ENCODE results near the gene ZBTB20. TPM values are rescaled to one million over a fixed set of nuclear protein-coding genes. Genes with fewer than 3 reads are reported as not detected.

ZBTB20 gene
- total and polyA plus RNA-seq, 12 donors: 2.8 to 167 (median 108) TPM

DNA sequence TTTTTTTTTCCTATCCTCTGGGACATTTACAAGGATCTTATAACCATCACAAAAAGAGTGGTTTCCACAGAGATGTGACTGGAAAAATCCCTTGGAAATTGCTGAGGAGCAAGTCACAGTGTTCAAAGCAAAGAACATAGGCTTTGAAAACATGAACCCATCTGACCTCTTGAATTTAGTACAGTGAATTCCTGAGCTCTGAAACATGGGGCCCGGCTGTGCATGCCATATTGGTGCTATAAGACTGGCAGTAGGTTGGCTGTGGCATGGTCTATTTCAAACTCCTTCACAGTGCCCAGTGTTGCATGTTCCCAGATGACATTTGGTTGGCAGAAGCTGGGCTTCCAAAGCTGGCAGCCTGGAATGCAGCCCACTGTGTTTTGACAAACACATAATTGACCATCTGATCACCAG lies 651.1 kb downstream of the ZBTB20 start:
- no peak for TF ChIP-seq POLR2A (IDR thresholded peaks at IDR 0.05)
- TF ChIP-seq, protein P1, sequence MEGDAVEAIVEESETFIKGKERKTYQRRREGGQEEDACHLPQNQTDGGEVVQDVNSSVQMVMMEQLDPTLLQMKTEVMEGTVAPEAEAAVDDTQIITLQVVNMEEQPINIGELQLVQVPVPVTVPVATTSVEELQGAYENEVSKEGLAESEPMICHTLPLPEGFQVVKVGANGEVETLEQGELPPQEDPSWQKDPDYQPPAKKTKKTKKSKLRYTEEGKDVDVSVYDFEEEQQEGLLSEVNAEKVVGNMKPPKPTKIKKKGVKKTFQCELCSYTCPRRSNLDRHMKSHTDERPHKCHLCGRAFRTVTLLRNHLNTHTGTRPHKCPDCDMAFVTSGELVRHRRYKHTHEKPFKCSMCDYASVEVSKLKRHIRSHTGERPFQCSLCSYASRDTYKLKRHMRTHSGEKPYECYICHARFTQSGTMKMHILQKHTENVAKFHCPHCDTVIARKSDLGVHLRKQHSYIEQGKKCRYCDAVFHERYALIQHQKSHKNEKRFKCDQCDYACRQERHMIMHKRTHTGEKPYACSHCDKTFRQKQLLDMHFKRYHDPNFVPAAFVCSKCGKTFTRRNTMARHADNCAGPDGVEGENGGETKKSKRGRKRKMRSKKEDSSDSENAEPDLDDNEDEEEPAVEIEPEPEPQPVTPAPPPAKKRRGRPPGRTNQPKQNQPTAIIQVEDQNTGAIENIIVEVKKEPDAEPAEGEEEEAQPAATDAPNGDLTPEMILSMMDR (IDR thresholded peaks at IDR 0.05): no peak
- no peak overlapping the region for H3K4me3 ChIP-seq
- H3K4me1 ChIP-seq (replicated peaks in 1 of 2): peaks cover 11 to 16% of the 10 kb centered on the region in 2 donors
- no peaks in the 10 kb centered on the region for H3K9me3 ChIP-seq (replicated peaks in 1 of 3)
- intact Hi-C loops (cut with DNase I): no loop called here
- H3K36me3 ChIP-seq (replicated peaks in 1 of 2): no peaks in the 10 kb centered on the region
- H3K27ac ChIP-seq: peak overlapping the region in 2 of 5 donors; percentile 24 to 58
- H3K27me3 ChIP-seq: no peaks in the 10 kb centered on the region
- 50 to 77% (median 57%) methylated on average over 1 of the region's 1 CpG for WGBS, 4 donors
- DNase-seq: peak in 3 of 7 donors; percentile 11 to 55 (median 31)

DNA sequence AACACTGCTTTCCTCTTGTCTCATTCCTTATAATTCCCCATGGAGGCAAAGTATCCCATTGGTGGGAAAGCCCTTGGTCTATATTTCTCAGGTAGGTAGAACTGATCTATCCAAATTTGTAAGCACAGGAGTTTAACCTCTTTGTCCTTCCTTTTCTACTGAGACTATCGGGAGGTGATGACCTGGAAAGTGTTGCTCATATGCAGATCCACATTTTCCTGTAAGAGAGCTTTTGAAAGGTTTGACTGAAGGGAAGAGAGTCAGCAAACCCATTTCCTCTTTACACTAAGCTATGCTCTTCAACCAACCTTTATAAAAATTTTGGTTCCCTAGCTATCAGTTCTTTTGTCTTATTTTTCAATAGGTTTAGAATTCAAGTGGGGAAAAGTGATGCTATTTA lies 652.6 kb downstream of the ZBTB20 start:
- no peak overlapping the region for H3K4me3 ChIP-seq
- H3K27ac ChIP-seq: no peak overlapping the region
- TF ChIP-seq POLR2A (IDR thresholded peaks at IDR 0.05): no peak
- TF ChIP-seq, protein P1 (IDR thresholded peaks at IDR 0.05): no peak
- no peaks in the 10 kb centered on the region for H3K27me3 ChIP-seq
- peaks cover 11 to 16% of the 10 kb centered on the region in 2 donors for H3K4me1 ChIP-seq (replicated peaks in 1 of 2)
- intact Hi-C loops (cut with DNase I): no loop called here
- WGBS, 4 donors: 63 to 87% (median 80%) methylated on average over 1 of the region's 1 CpG
- no peaks in the 10 kb centered on the region for H3K9me3 ChIP-seq (replicated peaks in 1 of 3)
- no peak for DNase-seq
- no peaks in the 10 kb centered on the region for H3K36me3 ChIP-seq (replicated peaks in 1 of 2)

DNA sequence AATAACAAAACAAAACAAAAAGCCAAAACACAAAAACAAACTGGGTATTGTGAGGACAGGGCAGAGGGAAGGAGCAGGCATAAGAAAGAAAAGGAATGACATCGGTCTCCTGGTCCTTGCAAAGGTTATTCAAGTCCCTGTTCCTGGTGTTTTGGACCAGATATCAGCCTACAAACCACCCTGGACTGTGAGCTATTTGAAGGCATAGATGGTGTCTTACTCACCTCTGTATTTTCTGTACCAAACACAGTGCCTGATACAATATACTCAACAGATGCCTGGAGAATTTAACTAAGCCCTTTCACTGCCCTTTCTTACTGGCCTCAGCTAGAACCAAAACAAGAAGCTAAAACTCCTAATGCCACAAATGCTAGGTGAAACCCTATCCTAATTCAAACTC lies 656.3 kb downstream of the ZBTB20 start:
- no peaks in the 10 kb centered on the region for H3K27me3 ChIP-seq
- no peak for DNase-seq
- H3K9me3 ChIP-seq (replicated peaks in 1 of 3): no peaks in the 10 kb centered on the region
- H3K27ac ChIP-seq: no peak overlapping the region
- 86 to 100% (median 94%) methylated on average over 1 of the region's 1 CpG for WGBS, 4 donors
- no peak overlapping the region for H3K4me3 ChIP-seq
- H3K4me1 ChIP-seq (replicated peaks in 1 of 2): no peaks in the 10 kb centered on the region
- TF ChIP-seq POLR2A (IDR thresholded peaks at IDR 0.05): no peak
- TF ChIP-seq, protein P1 (IDR thresholded peaks at IDR 0.05): no peak
- intact Hi-C loops (cut with DNase I): no loop called here
- no peaks in the 10 kb centered on the region for H3K36me3 ChIP-seq (replicated peaks in 1 of 2)

DNA sequence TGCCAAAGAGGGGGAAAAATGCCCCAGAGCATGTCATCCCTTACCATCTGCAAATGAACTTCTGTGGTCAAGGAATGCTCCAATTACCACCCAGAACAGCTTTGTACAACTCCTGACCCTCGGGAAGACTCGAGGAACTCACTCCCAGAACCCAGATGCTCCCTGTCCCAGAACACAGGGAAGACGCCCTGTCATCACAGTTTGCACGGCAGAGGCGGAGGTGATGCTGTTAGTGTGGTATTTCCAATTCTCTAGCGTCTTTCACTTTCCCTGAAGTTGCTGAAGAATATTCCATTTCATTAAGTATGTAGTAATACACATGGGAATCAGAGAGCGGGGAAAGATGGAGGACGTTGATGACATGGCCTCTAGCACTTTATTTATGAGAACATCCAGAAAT lies 659.6 kb downstream of the ZBTB20 start:
- 96 to 100% (median 96%) methylated on average over 7 to 8 of the region's 8 CpGs for WGBS, 4 donors
- intact Hi-C loops (cut with DNase I): no loop called here
- TF ChIP-seq, protein P1 (IDR thresholded peaks at IDR 0.05): no peak
- TF ChIP-seq POLR2A (IDR thresholded peaks at IDR 0.05): no peak
- no peaks in the 10 kb centered on the region for H3K27me3 ChIP-seq
- DNase-seq: no peak
- no peak overlapping the region for H3K27ac ChIP-seq
- H3K36me3 ChIP-seq (replicated peaks in 1 of 2): no peaks in the 10 kb centered on the region
- no peaks in the 10 kb centered on the region for H3K9me3 ChIP-seq (replicated peaks in 1 of 3)
- no peak overlapping the region for H3K4me3 ChIP-seq
- peaks cover 0 to 10% of the 10 kb centered on the region in 2 donors for H3K4me1 ChIP-seq (replicated peaks in 1 of 2)
